Hematopoietic multipotent progenitor cell treated with erythropoietin and hydrocortisone succinate and interleukin-3 and kit ligand, for 17 days (in vitro differentiated cells): ENCODE results near the gene ALKBH1.
"Not testable (repeated sequence)": the region's sequence is repeated elsewhere in the genome, so short reads cannot be mapped to it uniquely, and the experiment has no call there.

Experiments
- DNase-seq: peaks from one replicate; pipeline ENCODE4 v3.0.0-alpha.2; 2015; ENCODE audit warnings: low spot score

ALKBH1 gene

GRCh38 chr14:77707724-77708408 lies at the start of gene ALKBH1, which contains the start of gene SLIRP:
TSS of gene ALKBH1 (minus strand) at chr14:77708023. CDS start at chr14:77708004, 19 bp downstream.
TSS of gene SLIRP (plus strand) at chr14:77708103. CDS start at chr14:77708112, 9 bp downstream.
- DNase-seq = peak; percentile 91

- no peak for DNase-seq
These were observed 45.1 kb upstream of the ALKBH1 start for GRCh38 chr14:77752799-77753516.

GRCh38 chr14:77752266-77752665 lies 44.4 kb upstream of the ALKBH1 start:
- DNase-seq = no peak

GRCh38 chr14:77747425-77747824 lies 39.6 kb upstream of the ALKBH1 start:
- not testable (repeated sequence) for DNase-seq

- no peak for DNase-seq
These were observed 38.4 kb upstream of the ALKBH1 start for GRCh38 chr14:77746064-77746702.

- DNase-seq = no peak
These were observed 33.6 kb upstream of the ALKBH1 start for GRCh38 chr14:77741438-77741837.

DNA sequence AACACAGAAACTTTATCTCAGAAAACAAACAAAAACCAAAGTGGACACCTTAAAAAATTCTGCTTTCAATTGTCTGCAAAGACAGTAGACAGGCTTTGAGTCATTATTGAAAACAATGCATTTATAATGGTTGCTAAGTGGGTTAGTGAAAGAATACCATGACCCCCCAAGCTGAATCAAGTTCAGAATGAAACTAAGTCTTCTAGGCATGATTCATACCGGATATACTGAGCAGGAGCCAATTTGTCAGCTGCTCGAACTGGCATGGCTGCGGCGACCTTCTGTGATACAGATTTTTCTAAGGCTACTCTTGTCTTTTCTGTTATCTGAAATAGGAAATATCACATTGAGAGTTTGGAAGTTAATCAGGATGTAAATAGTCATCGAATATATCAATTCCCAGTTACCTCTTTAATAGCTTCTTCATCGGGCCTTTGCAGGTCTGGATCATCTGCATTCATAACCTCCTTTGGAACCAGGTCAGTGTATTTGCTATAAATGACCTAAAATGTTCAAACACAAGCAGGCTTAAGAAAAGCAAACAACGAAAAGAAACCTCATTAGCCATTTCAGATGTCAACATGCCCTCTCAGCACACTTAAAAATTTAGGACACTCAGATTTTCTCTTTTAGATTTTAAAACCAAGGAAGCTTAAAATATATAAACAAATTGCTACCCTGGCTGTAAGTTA lies 30.9 kb upstream of the ALKBH1 start:
- DNase-seq = no peak

- DNase-seq = no peak
These were observed 23.2 kb upstream of the ALKBH1 start for GRCh38 chr14:77730976-77731497.

DNA sequence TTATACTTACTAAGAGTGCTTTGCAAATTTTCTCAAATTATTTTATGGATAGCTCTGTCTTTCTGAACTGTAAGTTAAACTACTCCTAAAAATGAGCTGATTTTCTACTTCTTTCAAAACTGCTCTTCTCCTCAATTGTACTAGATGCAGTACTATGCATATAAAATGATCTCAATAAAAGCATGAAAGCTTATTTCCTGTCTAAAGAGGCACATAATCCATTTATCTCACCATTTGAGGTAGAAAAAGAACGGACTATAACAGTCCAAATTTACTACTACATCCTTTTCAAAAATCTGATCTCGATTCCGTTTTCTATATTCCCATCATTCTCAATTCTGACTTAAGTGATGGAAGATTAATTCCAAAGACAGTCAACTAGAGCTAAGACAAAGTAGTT lies 14.5 kb upstream of the ALKBH1 start:
- DNase-seq = no peak

GRCh38 chr14:77721437-77721836 lies 13.6 kb upstream of the ALKBH1 start:
- DNase-seq = no peak

DNA sequence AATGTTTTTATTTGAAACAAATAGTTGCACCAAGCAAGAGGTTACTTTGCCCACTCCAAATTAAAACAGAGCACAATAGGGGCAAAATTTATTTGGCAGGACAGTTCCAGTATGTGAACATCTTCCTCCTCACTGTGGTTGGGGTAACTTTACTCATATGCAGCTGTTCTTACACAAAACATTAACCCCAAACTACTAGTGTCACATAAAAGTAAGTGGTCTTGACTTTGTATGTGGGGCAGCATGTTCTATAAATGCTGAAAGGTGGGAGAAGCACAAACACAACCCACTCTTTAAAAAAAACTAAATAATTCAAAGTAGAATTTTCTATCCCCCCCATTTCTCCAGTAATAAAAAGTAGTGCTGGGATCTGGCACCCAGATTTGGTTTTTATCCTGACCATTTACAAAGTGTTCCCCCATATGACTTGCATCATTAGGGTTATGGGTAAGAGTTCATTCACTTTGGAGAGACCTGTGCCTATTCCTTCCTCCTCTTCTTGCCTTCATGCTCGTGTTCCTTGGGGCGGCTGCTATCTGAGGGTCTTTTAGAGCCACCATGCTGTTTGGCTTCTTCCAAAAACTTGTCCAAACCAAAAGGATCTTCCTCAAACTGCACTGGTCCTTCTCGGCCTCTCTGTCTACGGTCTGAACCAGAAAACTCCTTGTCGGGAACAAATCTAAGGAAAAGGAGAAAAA lies 9.9 kb upstream of the ALKBH1 start:
- no peak for DNase-seq

DNA sequence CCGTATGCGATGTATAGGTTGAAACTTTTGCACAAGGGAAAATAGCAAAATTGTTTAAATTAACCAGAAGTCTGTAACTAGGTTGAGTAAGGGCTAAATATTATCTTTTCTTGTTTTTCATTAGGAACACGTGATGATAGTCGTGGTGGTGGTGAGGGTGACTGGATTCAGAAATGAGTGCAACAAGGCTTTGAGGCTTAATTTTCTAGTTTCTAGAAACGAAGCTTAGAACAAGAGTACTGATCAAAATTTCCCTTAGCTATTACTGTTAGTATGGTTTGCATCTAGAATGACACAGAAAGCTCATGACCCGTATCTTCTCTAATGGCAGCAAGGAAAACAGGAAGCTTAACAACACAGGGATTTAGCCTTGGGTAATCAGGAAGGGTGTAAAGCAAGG lies 7.1 kb upstream of the ALKBH1 start:
- no peak for DNase-seq

GRCh38 chr14:77710364-77710763 lies 2.5 kb upstream of the ALKBH1 start:
- no peak for DNase-seq

DNA sequence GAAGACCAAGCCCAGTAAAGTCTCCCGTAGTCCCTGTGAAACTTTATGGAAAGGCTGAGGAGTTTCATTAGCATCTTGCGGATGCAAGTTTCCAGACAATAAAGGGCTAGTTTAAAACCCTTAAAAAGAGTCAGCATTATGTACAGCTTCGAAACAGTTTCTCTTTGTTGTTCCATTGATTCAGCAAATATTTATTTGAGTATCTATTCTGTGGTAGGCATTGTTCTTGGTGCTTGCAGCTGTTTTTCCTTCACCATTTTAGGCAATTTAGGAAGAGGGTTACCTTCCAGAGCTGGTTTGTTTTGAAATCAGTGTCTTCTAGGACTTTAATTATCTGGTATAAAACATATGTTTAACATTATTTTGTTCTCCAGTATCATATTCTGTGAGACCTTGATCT lies 1.6 kb upstream of the ALKBH1 start:
- DNase-seq = no peak

GRCh38 chr14:77708749-77709148 lies 926 bp upstream of the ALKBH1 start:
- DNase-seq = no peak

DNA sequence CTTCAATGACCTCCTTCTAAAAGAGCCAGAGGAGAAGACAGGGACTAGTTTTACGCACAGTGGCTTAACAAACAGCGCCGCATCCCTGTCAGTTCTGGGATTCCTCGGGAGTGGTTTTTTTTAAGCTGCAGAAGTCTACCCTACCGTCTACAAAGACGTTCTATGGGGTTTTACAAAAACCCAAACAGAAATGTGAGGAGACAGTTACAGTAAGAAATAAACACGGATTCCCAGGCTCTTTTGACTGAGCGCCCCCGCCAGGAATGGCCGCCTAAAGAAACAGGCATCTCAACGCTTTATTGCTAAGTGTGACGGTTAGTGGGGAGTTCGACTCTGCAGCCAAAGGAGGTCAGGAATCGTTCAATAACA lies 484 bp downstream of the ALKBH1 start:
- peak; percentile 66 for DNase-seq

DNA sequence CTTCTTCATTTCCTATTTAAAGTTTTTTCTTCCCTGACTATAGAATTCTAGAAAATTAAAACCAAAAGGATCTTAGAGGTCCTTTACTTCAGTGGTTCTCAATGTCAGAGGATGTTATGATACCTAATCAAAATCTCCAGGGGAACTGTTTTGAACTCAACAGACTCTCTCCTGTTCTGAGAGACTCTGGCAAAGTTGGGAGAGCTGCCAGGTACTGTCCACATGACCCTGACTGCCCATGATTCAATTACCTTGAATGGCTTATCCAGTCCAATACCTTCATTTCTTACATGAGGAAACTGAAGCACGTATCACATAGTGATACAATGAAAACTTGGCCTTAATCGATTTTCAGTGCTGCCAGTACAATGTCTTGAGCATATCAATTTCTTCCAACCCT lies 16.6 kb downstream of the ALKBH1 start:
- no peak for DNase-seq

DNA sequence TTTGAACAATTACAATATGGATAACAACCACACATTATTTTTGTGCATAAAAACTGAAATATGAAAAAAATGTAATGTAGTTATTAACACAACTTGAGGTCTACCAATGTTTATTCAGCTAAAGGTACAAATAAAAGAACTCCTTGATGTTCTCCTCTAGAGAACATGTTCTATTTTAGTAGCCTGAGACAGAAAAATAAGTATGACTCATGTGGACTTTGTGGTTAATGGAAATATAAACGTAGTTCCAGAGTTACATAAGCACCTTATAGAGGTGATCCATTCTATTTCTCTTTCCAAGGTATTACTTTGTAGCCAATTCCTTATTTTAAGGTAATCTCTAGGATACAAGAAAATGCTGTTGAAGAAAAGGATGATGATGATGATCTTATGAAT lies 25.7 kb downstream of the ALKBH1 start:
- no peak for DNase-seq

- no peak for DNase-seq
These were observed 26.3 kb downstream of the ALKBH1 start for GRCh38 chr14:77681196-77682157.

DNA sequence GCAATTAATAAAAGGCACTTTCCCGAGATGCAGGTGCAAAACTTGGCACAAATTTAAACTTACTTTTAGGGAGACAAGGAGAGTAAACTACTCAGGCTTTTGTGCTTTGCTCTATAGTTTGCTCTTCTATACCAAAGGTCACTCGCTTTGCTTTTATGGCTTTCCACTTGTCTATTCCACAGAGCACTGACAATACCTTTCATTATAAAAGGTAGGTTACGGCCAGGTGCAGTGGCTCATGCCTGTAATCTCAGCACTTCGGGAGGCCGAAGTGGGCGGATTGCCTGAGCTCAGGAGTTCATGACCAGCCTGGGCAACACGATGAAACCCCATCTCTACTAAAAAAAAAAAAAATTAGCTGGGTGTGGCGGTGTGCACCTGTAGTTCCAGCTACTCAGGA lies 32.9 kb downstream of the ALKBH1 start:
- DNase-seq = no peak

GRCh38 chr14:77673193-77673592 lies 34.6 kb downstream of the ALKBH1 start:
- DNase-seq = no peak
